ENCODE data around the gene ALDH1L1.
A peak's percentile ranks its signal among the peaks of the same experiment; 100 is the strongest.

The ALDH1L1 gene

DNA sequence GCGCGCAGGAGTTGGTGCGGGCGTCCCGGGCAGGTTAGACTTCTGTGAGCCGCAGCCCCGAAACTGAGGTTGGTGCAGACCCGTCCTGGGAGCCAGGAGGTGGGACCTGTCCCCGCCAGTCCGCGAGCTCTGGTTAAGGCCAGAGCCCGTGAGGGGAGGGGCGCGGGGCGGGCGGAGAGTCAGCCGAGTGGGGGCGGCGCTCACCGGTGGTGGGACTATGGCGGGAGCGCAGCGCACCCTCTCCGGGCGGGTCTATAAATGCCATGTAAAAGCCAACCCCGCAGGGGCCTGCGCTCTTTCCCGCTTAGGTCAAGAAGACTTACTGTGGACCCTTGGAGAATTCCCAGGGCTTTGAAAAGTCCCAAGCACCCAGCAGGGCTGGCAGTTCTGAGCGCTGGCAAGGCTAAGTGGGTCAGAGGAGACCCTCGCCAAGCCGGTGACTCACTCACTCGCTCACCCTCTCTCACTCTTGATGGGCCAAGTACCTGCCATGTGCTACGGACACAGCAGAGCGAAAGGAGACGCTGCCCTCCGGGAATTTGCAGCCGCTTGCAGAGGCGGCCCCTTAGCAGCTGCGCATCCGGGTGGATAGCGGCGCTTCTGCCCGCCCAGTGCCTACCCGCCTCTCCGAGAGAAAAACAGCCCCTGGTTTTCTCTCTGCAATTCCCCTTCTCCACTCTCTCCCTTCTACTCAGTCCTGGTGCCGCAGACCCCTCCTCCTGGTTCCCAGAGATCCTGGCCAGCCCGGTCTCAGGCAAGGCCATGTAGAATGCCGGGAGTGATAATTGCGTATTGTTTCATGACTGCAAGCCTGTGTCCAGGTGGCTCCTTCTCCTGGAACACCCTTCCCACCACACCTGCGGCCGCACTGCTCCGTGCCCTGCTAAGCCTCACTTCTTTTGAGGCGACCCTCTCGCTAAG, at the start of gene ALDH1L1:
Gene ALDH1L1 (minus strand): TSS at position 110 of the 921 bp plus-strand sequence. CDS start 19,607 bp downstream, outside the sequence.
- peak in 44 of 51 donors; percentile 17 to 97 (median 79) for DNase-seq

- DNase-seq = peak in 1 of 51 donors; percentile 14
Measured at GRCh38 chr3:126226374-126226773, 46.0 kb upstream of the ALDH1L1 start.

DNA sequence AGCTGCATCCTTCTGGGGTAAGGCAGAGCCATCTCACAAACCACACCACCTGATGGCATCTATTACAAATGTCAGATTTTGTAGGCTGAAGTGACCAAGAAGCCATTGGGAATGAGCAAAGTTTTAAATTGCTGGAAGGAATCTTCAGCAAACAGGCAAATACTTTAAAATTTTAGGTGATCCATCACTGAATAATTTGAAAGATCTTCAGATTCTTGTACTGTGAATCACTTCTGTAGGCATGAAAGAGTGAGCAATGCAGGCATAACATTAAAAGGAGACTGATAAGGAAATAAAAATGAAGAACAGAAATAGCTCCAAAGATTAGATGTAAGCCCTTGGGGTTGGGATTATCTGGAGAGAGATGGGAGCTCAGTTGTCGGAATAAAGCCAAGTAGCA, 36.0 kb upstream of the ALDH1L1 start:
- no peak for DNase-seq

DNA sequence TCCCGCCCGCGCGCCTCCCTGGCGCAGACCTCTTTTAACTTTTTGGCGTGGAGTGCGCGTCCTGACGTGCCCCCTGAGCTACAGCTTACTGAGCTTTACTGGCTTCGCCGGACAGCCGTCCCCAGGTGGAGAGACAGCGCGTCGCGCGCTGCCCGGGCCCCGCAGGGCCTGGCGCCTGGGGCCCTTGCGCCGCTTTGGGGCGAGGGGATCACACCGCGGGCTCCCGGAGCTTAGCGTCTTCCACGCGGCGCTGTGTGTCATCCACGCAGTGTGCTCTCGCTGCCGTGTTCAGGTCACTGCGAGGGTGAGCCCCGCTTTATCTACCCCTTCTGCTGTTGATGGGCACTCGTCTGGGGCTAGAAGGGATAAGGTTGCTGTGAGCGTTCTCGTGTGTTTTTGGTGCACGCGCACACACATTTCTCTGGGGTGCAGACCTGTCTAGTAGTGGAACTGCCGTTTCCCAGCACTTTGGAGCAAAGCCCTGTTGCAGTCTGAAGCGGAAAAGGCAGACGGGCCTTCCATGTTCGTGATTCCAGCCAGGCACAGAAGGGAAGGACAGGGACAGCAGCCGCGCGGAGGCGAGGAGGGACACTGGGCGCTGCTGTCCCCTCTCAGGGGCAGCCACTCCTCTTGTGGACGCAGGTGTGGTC, 33.1 kb upstream of the ALDH1L1 start:
- peak in 1 of 51 donors; percentile 57 for DNase-seq

DNA sequence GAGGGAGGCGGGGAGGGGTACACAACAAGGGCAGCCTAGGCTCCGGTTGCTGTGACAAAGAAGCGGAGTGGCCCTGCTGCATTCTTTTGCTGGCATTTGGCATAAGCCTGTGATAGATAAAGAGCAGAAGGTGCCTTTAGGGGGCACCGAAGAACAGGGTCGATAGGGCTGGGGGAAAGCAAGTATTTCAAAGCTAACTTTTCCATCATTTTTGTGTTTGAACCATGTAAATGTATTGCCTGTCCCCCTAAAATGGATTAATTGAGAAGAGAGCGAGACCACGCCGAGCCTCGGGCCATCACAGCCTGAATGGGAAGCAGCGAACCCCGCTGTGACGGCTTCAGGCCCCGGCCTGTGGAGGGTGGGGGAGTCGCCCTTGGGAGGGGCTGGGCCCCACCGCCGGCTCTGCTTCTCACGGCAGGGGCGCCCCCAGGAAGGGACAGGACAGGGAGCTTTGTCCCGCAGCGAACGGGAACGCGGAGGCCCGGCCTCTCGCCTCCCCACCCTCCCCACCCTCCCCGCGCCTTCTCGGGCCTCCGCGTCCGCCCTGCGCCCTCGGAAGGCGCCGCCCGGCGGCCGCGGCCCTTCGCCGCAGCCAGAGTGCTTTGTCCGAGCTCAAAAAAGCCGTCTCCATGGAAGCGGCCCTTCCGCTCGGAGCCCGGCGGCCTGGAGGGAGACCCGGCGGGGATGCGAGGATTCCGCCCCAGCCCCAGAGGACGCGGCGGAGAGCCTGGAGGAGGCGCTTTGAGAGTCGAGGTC, 32.4 kb upstream of the ALDH1L1 start:
- peak in 26 of 51 donors; percentile 8 to 73 (median 39) for DNase-seq

DNA sequence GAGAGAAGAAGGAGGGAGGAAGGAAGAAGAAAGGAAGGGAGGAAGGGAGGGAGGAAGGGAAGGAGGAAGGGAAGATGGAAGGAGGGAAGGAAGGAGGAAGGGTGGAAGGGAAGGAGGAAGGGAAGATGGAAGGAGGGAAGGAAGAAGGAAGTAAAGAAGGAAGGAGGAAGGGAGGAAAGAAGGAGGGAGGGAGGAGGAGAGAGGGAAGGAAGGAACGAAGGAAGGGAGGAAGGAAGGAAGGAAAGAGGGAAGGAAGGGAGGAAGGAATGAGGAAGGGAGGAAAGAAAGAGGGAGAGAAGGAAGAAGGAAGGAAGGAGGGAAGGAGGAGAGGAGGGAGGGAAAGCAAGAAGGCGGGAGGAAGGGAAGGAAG, 31.8 kb upstream of the ALDH1L1 start:
- DNase-seq = no peak

- DNase-seq = no peak
Measured at GRCh38 chr3:126211569-126211968, 31.2 kb upstream of the ALDH1L1 start.

GRCh38 chr3:126210606-126211005, 30.2 kb upstream of the ALDH1L1 start:
- no peak for DNase-seq

GRCh38 chr3:126209741-126210140, 29.4 kb upstream of the ALDH1L1 start:
- DNase-seq = no peak

GRCh38 chr3:126208606-126209256, 28.3 kb upstream of the ALDH1L1 start:
- peak in 29 of 51 donors; percentile 10 to 75 (median 38) for DNase-seq

GRCh38 chr3:126208182-126208581, 27.8 kb upstream of the ALDH1L1 start:
- no peak for DNase-seq

DNA sequence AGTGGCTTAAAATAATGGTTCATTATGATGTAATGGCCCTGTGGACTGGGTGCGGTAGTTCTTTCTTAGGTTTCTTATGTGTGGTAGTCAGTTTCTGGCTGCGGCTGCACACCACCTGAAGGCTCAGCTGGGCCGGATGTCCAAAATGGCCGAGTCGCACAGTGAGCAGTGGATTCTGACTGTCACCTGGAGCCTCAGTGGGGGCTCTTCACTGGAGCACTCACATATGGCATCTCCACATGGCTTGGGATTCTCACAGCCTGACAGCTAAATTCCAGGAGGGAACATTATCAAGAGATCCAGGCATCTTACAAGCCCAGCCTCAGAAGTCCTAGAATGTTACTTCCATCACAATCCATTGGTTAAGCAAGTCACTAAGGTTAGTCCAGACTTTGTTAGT, 26.8 kb upstream of the ALDH1L1 start:
- no peak for DNase-seq

DNA sequence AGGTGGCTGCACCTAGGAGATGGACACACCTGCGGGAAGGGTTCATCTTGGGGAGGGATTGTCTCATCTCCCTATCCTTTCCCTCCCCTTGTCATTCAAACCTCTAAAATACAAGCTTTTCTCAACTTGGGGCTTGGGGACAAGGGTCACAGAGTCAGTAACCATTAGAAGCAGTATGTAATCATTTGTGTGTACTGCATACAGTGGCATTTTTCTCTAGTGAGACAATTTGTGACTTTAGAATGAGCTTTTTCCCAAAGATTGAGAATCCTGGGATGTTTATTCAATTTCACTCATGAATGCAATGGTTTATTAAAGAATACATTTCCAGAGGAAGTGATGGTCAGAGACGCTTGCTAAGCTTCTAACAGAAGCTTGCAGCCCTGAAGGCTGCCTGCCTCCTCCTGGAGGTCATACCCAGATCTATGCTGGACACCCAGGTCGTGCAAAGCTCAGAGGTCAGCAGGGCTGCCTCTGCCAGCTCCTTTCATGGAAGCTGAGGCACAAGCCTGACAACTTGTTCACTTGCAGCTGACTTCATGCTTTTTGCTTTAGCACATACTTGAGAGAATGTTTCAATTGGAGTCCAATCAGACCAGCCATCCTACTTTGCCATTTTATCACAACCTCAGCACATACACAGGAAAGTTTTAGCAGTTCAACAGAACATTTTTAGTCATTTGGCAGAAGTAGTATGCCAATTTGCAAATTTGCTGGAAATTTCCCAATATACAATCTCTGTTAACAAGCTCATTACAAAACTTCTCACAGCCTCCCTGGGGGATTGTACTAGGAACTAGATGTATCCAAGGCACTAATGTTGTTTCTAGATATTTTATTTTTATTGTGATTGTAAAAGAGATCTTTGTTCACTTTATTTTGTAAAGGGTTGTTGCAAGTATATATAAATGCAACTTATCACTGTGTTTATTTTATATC, 25.6 kb upstream of the ALDH1L1 start:
- no peak for DNase-seq

- DNase-seq = peak in 1 of 51 donors; percentile 9
Measured at GRCh38 chr3:126202680-126203079, 22.3 kb upstream of the ALDH1L1 start.

DNA sequence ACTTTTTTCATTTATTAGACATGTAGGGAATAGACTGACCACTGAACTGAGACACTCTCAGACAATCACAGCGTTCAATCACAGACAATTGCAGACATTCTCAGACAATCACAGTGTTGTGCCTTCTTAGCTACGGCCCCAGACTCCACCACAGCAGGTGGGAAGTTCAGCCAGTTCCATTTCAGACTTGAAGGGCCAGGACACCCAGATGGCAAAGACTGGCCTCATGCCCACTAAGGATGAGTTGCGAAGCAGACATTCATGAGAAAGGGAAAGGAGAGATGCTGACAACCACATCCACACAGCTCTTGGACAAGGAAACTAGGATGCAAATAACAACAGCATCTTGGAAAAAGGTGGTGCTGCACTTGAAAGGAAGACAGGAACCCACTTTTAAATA, 21.9 kb upstream of the ALDH1L1 start:
- DNase-seq = no peak

GRCh38 chr3:126201168-126201567, 20.8 kb upstream of the ALDH1L1 start:
- no peak for DNase-seq

DNA sequence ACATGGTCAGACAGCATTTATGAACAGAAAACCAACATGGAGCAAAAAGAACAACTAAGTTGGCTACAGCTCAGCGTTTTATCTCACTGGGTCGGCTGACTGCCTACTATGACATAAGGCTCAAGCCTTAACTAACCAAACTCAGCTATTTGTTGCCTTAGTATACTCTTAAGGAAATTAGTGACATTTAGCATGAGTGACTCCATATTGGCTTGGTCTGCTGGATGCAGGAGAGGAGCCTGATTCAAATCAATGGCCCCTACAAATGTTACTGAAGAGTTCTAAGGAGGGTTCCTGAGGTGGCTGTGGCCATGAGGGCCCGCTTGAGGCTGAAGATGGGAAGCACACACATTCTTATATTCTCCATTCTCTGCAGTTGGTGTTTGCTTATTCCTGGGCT, 20.1 kb upstream of the ALDH1L1 start:
- DNase-seq = no peak

- DNase-seq = no peak
Measured at GRCh38 chr3:126199256-126199655, 18.9 kb upstream of the ALDH1L1 start.

- peak in 27 of 51 donors; percentile 5 to 71 (median 44) for DNase-seq
Measured at GRCh38 chr3:126197854-126198584, 17.6 kb upstream of the ALDH1L1 start.

Data from hypothalamus (tissue), 51 donors.